Measurements from ENCODE around the gene C3.

- TF ChIP-seq CTCF (IDR thresholded peaks at IDR 0.05 in 2 of 3, conservative IDR thresholded peaks at IDR 0.05 in 1 of 3; ENCODE audit: borderline replicate concordance in 1 of 3, insufficient read depth in 1 of 3, low read depth in 2 of 3, low read length in 2 of 3), result no peak
- TF ChIP-seq POLR2AphosphoS5 (IDR thresholded peaks at IDR 0.05; ENCODE audit: low read depth, low read length), result no peak
- no peak for TF ChIP-seq POLR2A (IDR thresholded peaks at IDR 0.05; ENCODE audit: borderline replicate concordance, extremely low read depth, insufficient read depth, insufficient read length)
- TF ChIP-seq ATF3 (IDR thresholded peaks at IDR 0.05), result no peak
- no peak for TF ChIP-seq EZH2 (IDR thresholded peaks at IDR 0.05)
- no peak for TF ChIP-seq MAX (IDR thresholded peaks at IDR 0.05)
- no peak for TF ChIP-seq ZNF274 (IDR thresholded peaks at IDR 0.05; ENCODE audit: low read depth, low read length)
These were observed 470 bp downstream of the C3 start for GRCh38 chr19:6719992-6720368.
